Choroid plexus epithelial cell (primary cell): ENCODE measurements around the gene CECR2.

Source experiments
- DNase-seq: peaks from one replicate; pipeline ENCODE4 v3.0.0-alpha.2; 2010; ENCODE audit warnings: low read depth
- H3K4me3 ChIP-seq: 2 replicates; pipeline ENCODE4 v1.5.1; 2011; ENCODE audit warnings: low read depth, mild to moderate bottlenecking, control low read depth, low read length, moderate library complexity
- TF ChIP-seq, protein P1 (sequence below): conservative IDR thresholded peaks from 2 replicates; pipeline ENCODE4 v1.5.1; 2011; ENCODE audit warnings: low read depth, mild to moderate bottlenecking, control low read depth, inconsistent platforms, low read length, moderate library complexity

Gene CECR2

GRCh38 chr22:17589810-17590375 is 220.6 kb downstream of the CECR2 start:
- TF ChIP-seq, protein P1, sequence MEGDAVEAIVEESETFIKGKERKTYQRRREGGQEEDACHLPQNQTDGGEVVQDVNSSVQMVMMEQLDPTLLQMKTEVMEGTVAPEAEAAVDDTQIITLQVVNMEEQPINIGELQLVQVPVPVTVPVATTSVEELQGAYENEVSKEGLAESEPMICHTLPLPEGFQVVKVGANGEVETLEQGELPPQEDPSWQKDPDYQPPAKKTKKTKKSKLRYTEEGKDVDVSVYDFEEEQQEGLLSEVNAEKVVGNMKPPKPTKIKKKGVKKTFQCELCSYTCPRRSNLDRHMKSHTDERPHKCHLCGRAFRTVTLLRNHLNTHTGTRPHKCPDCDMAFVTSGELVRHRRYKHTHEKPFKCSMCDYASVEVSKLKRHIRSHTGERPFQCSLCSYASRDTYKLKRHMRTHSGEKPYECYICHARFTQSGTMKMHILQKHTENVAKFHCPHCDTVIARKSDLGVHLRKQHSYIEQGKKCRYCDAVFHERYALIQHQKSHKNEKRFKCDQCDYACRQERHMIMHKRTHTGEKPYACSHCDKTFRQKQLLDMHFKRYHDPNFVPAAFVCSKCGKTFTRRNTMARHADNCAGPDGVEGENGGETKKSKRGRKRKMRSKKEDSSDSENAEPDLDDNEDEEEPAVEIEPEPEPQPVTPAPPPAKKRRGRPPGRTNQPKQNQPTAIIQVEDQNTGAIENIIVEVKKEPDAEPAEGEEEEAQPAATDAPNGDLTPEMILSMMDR, result no peak
- no peak for DNase-seq
- H3K4me3 ChIP-seq, result no peak overlapping the region

DNA sequence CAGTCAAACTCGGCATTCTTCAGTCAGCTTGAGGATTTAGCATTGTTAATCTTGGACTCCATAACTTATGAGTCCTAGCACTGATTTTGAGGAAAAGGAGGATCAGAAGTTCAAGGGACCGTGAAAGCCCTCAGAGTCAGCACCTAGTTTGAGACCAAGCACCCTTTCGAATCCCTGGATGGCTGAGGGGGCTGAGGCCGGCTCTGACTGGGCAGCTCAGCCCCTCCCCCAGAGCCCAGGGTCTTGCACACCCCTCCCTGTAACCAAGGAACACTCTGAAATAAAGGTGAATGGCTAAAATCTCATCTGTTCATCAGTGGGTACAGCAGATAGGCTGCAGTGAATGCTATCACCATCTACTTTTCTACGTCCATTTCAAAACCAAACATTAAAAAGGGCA is 221.3 kb downstream of the CECR2 start:
- TF ChIP-seq, protein P1, result no peak
- no peak for DNase-seq
- H3K4me3 ChIP-seq, result no peak overlapping the region

DNA sequence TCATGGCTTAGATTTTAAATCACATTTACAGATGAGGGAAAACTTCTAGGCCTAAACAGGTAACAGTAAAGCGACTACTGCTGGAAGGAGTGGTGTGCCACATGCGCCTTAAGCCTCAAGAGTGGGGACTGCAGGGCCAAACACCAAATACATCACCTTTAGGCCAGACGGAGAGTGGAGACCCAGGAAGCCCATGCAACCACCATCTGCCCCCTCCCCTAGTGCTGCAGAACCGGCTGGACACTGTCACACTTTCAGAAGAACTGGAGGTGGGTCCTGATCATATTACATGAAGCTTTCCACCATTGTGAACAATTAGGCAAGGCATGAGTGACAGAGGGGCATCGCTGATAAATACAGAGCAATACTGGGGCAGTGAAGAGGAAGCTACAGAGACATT is 222.9 kb downstream of the CECR2 start:
- DNase-seq, result no peak
- TF ChIP-seq, protein P1, result no peak
- no peak overlapping the region for H3K4me3 ChIP-seq

DNA sequence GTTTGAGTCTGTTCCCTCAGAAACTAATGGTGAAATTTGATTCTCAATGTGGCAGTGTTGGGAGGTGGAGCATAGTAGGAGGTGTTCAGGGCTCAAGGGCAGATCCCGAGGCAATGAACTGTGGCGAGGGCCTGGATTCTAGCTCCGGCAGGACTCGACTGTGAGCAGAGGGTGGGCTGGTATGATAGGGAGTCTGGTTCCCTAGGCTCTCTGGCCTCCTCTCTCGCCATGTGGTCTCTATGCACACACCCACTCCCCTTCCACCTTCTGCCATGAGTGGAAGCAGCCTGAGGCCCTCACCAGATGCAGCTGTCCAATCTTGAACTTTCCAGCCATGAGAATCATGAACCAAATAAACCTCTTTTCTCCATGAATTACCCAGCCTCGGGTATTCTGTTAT is 227.0 kb downstream of the CECR2 start:
- TF ChIP-seq, protein P1, result no peak
- no peak overlapping the region for H3K4me3 ChIP-seq
- DNase-seq, result no peak

DNA sequence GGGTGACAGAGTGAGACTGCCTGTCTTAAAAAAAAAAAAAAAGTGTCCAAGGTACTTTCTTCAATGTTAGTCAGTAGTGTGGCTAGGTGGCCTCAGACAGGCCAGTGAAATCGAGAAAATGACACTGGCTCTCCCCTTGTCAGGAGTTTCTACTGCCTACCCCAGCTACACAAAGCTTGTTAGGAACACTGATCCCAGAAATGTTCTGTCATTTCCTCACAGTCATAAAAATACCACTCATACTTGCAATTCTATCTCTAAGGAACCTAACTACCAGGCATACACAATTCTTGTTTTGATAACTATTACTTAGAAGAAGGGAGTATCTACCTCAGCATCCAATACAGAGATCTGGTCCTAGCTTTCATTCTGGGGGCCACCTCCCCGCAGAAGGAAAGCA is 228.0 kb downstream of the CECR2 start:
- peak; percentile 38 for DNase-seq
- H3K4me3 ChIP-seq, result no peak overlapping the region
- TF ChIP-seq, protein P1, result no peak

- H3K4me3 ChIP-seq, result no peak overlapping the region
- TF ChIP-seq, protein P1, result no peak
- no peak for DNase-seq
Measured at GRCh38 chr22:17598318-17598717, 229.1 kb downstream of the CECR2 start.

GRCh38 chr22:17601031-17601430 is 231.8 kb downstream of the CECR2 start:
- no peak overlapping the region for H3K4me3 ChIP-seq
- DNase-seq, result no peak
- TF ChIP-seq, protein P1, result no peak
